ENCODE measurements around the gene NPHP4.

The NPHP4 gene

DNA sequence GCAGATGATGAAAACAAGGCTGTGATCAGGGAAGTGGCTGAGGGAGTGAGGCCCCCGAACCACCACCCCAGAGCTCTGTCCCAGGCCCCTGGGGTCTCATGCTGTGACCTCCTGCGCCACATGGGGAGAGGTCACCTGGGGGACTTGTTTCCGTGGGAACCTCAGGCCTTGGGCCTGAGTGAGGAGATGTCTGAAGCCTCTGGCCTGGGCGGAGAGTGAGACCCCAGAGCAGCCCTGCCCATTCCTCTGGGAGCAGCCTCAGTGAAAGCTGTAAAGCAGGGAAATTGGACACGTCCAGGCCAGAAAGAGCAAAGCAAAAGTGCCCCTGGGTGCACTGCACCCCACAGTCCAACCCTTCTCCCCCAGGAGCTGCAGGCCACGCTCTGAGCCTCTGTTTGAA is 16.5 kb upstream of the NPHP4 start:
- DNase-seq (ENCODE audit: insufficient read length, low spot score) (no peak), FAIRE-seq (no peak)
- TF ChIP-seq, protein P1, sequence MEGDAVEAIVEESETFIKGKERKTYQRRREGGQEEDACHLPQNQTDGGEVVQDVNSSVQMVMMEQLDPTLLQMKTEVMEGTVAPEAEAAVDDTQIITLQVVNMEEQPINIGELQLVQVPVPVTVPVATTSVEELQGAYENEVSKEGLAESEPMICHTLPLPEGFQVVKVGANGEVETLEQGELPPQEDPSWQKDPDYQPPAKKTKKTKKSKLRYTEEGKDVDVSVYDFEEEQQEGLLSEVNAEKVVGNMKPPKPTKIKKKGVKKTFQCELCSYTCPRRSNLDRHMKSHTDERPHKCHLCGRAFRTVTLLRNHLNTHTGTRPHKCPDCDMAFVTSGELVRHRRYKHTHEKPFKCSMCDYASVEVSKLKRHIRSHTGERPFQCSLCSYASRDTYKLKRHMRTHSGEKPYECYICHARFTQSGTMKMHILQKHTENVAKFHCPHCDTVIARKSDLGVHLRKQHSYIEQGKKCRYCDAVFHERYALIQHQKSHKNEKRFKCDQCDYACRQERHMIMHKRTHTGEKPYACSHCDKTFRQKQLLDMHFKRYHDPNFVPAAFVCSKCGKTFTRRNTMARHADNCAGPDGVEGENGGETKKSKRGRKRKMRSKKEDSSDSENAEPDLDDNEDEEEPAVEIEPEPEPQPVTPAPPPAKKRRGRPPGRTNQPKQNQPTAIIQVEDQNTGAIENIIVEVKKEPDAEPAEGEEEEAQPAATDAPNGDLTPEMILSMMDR (IDR thresholded peaks at IDR 0.05; ENCODE audit: insufficient read depth, missing control alignments), result no peak

DNA sequence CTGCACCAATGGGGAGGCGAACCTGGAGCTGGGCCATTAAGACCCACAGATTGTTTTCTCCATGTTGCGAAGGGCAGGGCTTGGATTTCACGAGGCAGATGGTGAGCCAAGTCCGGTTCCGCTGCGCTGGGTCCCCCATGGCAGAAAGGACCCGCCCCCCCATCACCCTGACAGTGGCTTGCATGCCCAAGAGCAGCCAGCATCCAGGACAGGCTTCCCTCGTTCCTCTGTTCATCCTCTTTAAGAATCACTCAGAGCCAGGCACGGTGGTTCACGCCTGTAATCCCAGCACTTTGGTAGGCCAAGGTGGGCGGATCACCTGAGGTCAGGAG is 15.8 kb upstream of the NPHP4 start:
- FAIRE-seq (no peak), DNase-seq (ENCODE audit: insufficient read length, low spot score) (no peak)
- TF ChIP-seq, protein P1 (IDR thresholded peaks at IDR 0.05; ENCODE audit: insufficient read depth, missing control alignments), result no peak

DNA sequence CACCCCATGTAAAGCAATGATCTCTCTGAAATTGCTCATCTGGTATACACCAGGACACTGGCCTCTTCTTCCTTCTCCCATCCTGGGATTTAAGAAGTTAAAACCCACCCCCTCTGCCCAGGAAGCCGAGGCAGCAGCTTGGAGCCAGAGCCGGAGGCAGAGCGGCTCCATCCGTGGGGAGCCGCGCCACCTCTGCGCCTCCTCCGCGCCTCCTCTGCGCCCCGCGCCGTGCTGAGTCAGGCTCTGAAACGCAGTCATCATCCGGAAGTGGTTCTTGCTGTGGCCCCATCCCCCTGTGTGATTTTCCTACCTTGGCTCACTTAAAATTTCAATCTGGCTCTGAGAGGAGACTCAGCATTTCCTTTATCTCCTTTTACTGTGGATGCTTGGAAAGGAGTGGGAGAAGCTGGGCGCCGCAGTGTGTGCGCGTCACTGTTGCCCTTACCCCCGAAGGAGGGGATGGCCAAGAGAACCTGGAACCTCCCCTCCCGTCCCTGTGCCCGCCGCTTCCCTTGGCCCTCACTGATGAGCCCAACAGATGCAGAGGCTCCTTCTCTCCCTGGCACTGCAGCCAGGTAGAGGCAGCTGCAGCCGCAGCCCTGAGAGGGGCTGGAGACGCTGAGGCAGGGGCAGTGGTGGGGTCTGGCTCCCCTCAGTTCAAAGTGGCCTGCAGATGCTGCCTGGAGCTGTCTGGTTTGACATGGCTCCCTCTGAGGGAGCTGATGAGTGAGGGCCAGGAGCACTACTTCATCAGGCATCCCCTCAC is 15.3 kb upstream of the NPHP4 start:
- TF ChIP-seq, protein P1 (IDR thresholded peaks at IDR 0.05; ENCODE audit: insufficient read depth, missing control alignments), result no peak
- FAIRE-seq, result no peak
- no peak for DNase-seq (ENCODE audit: insufficient read length, low spot score)

DNA sequence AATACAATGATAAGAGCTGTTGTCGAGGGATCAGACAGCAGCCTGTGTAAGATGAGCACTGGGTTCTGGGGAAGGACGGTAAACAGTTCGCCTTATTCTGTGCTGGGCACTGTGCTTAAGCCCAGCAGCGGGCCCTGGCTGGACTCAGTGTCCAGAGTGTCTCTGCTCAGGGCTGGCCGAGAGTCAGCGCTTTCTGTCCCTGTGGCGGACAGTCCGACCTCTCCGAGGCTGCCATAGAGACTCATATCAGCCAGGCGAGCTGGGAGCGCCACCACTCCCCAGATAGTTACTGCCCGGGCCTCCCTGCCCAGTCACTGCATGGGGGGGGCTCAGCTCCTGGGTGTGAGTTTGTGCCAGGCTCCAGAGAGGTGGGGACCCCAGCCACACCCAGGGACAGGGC is 14.7 kb upstream of the NPHP4 start:
- TF ChIP-seq, protein P1 (IDR thresholded peaks at IDR 0.05; ENCODE audit: insufficient read depth, missing control alignments), result no peak
- no peak for DNase-seq (ENCODE audit: insufficient read length, low spot score)
- no peak for FAIRE-seq

DNA sequence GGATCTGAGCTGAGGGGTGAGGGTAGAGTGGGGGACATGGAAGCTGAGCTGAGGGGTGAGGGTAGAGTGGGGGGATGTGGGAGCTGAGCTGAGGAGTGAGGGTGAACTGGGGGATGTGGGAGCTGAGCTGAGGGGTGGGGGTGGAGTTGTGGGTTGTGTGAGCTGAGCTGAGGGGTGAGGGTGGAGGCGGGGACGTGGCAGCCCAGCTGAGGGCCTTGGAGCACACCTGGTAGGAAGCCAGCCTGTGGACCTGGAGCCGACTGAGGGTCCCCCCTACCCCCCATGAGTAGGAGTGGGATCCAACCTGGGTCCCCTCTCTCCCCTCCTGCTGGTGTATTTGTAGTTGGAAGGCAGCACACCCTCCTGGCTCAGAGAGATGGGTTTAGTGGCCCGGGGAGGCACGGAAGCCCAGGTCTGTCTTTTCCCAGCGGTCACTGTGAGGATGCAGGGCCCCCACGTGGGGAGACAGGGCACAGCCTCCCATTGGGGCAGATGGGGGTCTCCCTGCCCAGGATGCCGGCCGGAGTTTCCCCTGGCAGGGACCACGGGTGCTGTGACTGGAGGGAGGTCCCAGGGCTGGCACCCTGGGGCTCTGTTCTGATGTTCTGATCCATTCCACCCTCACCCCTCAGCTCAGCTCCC is 13.2 kb upstream of the NPHP4 start:
- DNase-seq (ENCODE audit: insufficient read length, low spot score), result no peak
- FAIRE-seq, result no peak
- TF ChIP-seq, protein P1 (IDR thresholded peaks at IDR 0.05; ENCODE audit: insufficient read depth, missing control alignments), result no peak

DNA sequence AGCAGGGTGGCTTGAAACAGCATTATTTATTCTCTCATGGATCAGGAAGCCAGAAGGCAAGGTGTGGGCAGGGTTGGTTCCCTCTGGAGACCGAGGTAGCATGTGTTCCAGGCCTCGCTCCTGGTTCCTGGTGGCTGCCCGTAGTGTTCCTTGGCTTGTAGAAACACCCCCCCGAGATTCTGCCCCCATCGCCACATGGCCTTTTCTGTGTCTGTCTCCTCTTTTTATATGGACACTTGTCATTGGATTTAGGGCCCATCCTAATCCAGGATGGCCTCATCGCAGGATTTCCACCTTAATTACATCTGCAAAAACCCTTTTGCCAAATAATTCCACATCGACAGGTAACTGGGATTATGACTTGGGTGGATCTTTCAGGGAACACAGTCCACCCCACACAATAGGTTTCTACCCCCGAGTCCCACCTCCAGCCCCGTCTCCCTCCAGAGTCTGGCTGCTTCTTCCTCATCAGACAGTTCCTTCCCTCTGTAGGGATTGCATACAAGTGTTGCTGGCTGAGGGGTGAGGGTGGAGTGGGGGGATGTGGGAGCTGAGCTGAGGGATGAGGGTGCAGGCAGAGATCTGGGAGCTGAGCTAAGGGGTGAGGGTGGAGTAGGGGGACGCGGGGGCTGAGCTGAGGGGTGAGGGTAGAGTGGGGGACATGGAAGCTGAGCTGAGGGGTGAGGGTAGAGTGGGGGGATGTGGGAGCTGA is 12.3 kb upstream of the NPHP4 start:
- TF ChIP-seq, protein P1 (IDR thresholded peaks at IDR 0.05; ENCODE audit: insufficient read depth, missing control alignments), result no peak
- DNase-seq (ENCODE audit: insufficient read length, low spot score), result no peak
- FAIRE-seq, result no peak

All from D721Med (cell line).